ENCODE data around the gene EPN3. TPM values are rescaled to one million over a fixed set of nuclear protein-coding genes. Genes with fewer than 3 reads are reported as not detected.
A peak's percentile ranks its signal among the peaks of the same experiment; 100 is the strongest.

Gene EPN3
- 0.92 TPM for total RNA-seq (2021; ENCODE audit: unreplicated experiment)
- polyA plus RNA-seq (2012; ENCODE audit: insufficient read length): 0.67 TPM
- percentile 20 among the genes with signal in this experiment for Bru-seq, nascent RNA
- percentile 24 among the genes with signal in this experiment for BruChase-seq, experiment 1, labeled RNA remaining after a 2-hour chase
- BruChase-seq, experiment 2, labeled RNA remaining after a 6-hour chase: percentile 18 among the genes with signal in this experiment
- long read RNA-seq: 0 reads

DNA sequence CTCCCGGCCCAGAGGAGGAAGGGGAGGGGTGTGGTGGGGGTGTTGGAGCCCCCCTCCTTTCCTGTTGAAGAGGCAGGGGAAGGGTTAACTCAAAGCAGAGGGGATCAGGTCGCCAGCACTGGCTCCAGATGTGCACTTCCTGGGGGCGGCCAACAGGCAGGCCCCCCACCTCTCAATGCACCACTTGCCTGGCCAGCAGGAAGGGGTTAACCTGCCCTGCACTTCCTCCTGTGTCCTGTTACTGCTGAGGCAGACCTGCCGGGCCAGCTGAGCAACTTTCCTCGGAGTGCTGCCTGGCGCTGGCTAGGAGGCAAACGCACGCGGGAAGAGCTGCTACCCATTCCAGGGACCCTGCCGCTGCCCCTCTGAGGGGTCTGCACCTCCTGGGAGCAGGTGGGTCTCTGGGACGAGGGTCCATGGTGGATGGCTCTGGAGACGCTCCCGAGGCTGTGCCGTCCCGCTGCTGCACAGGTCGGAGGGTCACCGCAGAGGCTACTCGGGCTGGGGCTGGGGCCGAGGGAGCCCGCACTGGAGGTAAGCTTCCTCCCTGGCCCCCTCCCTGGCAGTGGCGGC lies at the start of gene EPN3:
EPN3 (plus strand) TSS at position 284 of the 573 bp plus-strand sequence. CDS start 3,822 bp downstream, outside the sequence.
- no peaks in the 10 kb centered on the region for H3K9me3 ChIP-seq (ENCODE audit: control insufficient read depth, insufficient read depth, low read depth, low read length)
- H3K4me1 ChIP-seq (ENCODE audit: control insufficient read depth, insufficient read depth, low read length): peaks cover 28% of the 10 kb centered on the region
- H3K27me3 ChIP-seq (ENCODE audit: control insufficient read depth, insufficient read depth, low read length): no peaks in the 10 kb centered on the region
- TF ChIP-seq POLR2AphosphoS5 (IDR thresholded peaks at IDR 0.05; ENCODE audit: low read depth, low read length) (no peak), SIN3A (IDR thresholded peaks at IDR 0.05; ENCODE audit: borderline replicate concordance, insufficient read depth, low read depth, low read length) (no peak), TCF7L2 (IDR thresholded peaks at IDR 0.05; ENCODE audit: low read depth, low read length) (no peak), REST (IDR thresholded peaks at IDR 0.05; ENCODE audit: insufficient read depth in 1 of 2, low read depth in 2 of 2, low read length in 1 of 2) (no peak)
- TF ChIP-seq, protein P1, sequence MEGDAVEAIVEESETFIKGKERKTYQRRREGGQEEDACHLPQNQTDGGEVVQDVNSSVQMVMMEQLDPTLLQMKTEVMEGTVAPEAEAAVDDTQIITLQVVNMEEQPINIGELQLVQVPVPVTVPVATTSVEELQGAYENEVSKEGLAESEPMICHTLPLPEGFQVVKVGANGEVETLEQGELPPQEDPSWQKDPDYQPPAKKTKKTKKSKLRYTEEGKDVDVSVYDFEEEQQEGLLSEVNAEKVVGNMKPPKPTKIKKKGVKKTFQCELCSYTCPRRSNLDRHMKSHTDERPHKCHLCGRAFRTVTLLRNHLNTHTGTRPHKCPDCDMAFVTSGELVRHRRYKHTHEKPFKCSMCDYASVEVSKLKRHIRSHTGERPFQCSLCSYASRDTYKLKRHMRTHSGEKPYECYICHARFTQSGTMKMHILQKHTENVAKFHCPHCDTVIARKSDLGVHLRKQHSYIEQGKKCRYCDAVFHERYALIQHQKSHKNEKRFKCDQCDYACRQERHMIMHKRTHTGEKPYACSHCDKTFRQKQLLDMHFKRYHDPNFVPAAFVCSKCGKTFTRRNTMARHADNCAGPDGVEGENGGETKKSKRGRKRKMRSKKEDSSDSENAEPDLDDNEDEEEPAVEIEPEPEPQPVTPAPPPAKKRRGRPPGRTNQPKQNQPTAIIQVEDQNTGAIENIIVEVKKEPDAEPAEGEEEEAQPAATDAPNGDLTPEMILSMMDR (IDR thresholded peaks at IDR 0.05): no peak
- no TSS peak for BruUV-seq (replicated peaks)
- intact Hi-C loops (cut with micrococcal nuclease; ENCODE audit: unreplicated experiment) (loop anchor here (5.0 kb wide), 1 partner anchor 50 kb away; no protein-coding TSS in a partner anchor), in situ Hi-C loops (cut with HindIII; ENCODE audit: low pct_unique_long_range_greater_than_20kb, low sequenced_read_pairs) (no loop called here)
- DNase-seq (ENCODE audit: low read depth, low spot score) (no peak), ATAC-seq (peak; percentile 68)
- H3K36me3 ChIP-seq (ENCODE audit: control insufficient read depth, insufficient read depth, low read length): no peaks in the 10 kb centered on the region; the same call in 1 of the 2 replicates
- POLR2A ChIA-PET: interaction anchor here (0.5 kb wide), 1 partner anchor 23 kb away, joined by 3 read pairs; no protein-coding TSS in a partner anchor
- peak within 1 kb of the TSS; percentile 27 to 34 for H3K4me3 ChIP-seq (ENCODE audit: low read depth in 2 of 2, low read length in 2 of 2)
- H3K27ac ChIP-seq (ENCODE audit: low read length): 0 out of 2 replicates have a peak within 1 kb of the TSS, but pooled peaks have one; percentile 40
- CTCF ChIA-PET: interaction anchor here (1.1 kb wide), 1 partner anchor 163 kb away, joined by 3 read pairs; no protein-coding TSS in a partner anchor

- POLR2A ChIA-PET: no interaction called here
- in situ Hi-C loops (cut with HindIII; ENCODE audit: low pct_unique_long_range_greater_than_20kb, low sequenced_read_pairs) (no loop called here), intact Hi-C loops (cut with micrococcal nuclease; ENCODE audit: unreplicated experiment) (loop anchor here (5.0 kb wide), 3 partner anchors 49 to 209 kb away; partner anchors contain the start of genes ABCC3 and EPN3)
- ATAC-seq: no peak
- Histone ChIP-seq H3K4me3 (ENCODE audit: low read depth in 2 of 2, low read length in 2 of 2) (no peak overlapping the region), H3K36me3 (ENCODE audit: control insufficient read depth, insufficient read depth, low read length) (no peaks in the 10 kb centered on the region), H3K27ac (ENCODE audit: low read length) (peak overlapping the region; percentile 74), H3K9me3 (ENCODE audit: control insufficient read depth, insufficient read depth, low read depth, low read length) (no peaks in the 10 kb centered on the region), H3K4me1 (ENCODE audit: control insufficient read depth, insufficient read depth, low read length) (peaks cover 28% of the 10 kb centered on the region), H3K27me3 (ENCODE audit: control insufficient read depth, insufficient read depth, low read length) (no peaks in the 10 kb centered on the region)
- no TSS peak for BruUV-seq (replicated peaks)
- no peak for DNase-seq (ENCODE audit: low read depth, low spot score)
- CTCF ChIA-PET: interaction anchor here (0.5 to 1.4 kb wide), 3 partner anchors 13 to 462 kb away, joined by 4 to 11 read pairs (median 7); no protein-coding TSS in a partner anchor
- TF ChIP-seq, protein P1 (IDR thresholded peaks at IDR 0.05): no peak
- TF ChIP-seq POLR2AphosphoS5 (IDR thresholded peaks at IDR 0.05; ENCODE audit: low read depth, low read length) (no peak), REST (IDR thresholded peaks at IDR 0.05; ENCODE audit: insufficient read depth in 1 of 2, low read depth in 2 of 2, low read length in 1 of 2) (no peak), SIN3A (IDR thresholded peaks at IDR 0.05; ENCODE audit: borderline replicate concordance, insufficient read depth, low read depth, low read length) (no peak), TCF7L2 (IDR thresholded peaks at IDR 0.05; ENCODE audit: low read depth, low read length) (no peak)
These were observed 49.3 kb upstream of the EPN3 start for GRCh38 chr17:50483266-50483665.

Data from Panc1 (cell line).